Naive B cell (primary cell): ENCODE data around the gene CCDC90B. TPM values are rescaled to one million over a fixed set of nuclear protein-coding genes. Genes with fewer than 3 reads are reported as not detected.

Source experiments
- ATAC-seq, 2 donors: fragments of 150-1000 bp; cut with Tn5 transposase; 2 replicates each; pipeline ENCODE4 v1.10.0; 2021; ENCODE audit warnings: low read depth in 2 of 2, mild to moderate bottlenecking in 2 of 2, moderate library complexity in 2 of 2
- DNase-seq: peaks from one replicate; pipeline ENCODE4 v3.0.0; 2022
- H3K27ac Mint-ChIP-seq, 6 donors: one replicate each; pipeline ENCODE4 v1.8.0; 2020 to 2022; ENCODE audit warnings: mild to moderate bottlenecking in 6 of 6, mixed read lengths in 6 of 6, moderate library complexity in 5 of 6, inconsistent platforms in 2 of 6
- H3K27me3 Mint-ChIP-seq, 3 donors: one replicate each; pipeline ENCODE4 v1.8.0; 2021 to 2022; ENCODE audit warnings: mixed read lengths in 3 of 3, mild to moderate bottlenecking in 1 of 3
- H3K36me3 Mint-ChIP-seq, 2 donors: one replicate each; pipeline ENCODE4 v1.8.0; 2020 to 2022; ENCODE audit warnings: mixed read lengths in 2 of 2, inconsistent platforms in 1 of 2, mild to moderate bottlenecking in 1 of 2
- H3K4me1 Mint-ChIP-seq, 3 donors: one replicate each; pipeline ENCODE4 v1.8.0; 2020 to 2022; ENCODE audit warnings: mixed read lengths in 3 of 3, inconsistent platforms in 1 of 3, mild to moderate bottlenecking in 1 of 3, moderate library complexity in 1 of 3
- H3K4me3 Mint-ChIP-seq, 8 donors: one replicate each; pipeline ENCODE4 v1.8.0; 2020 to 2022; ENCODE audit warnings: mild to moderate bottlenecking in 8 of 8, mixed read lengths in 8 of 8, moderate library complexity in 8 of 8, inconsistent platforms in 2 of 8
- H3K9me3 Mint-ChIP-seq, 7 donors: one replicate each; pipeline ENCODE4 v1.8.0; 2020 to 2022; ENCODE audit warnings: mixed read lengths in 7 of 7, mild to moderate bottlenecking in 5 of 7, inconsistent platforms in 2 of 7, moderate library complexity in 1 of 7
- polyA plus RNA-seq, 6 donors: library from polyadenylated mRNA; unstranded; fragments of 300-500 nt; fragmentation: Illumina TruSeq; gene quantifications; one replicate each; pipeline ENCODE4 v1.2.3, GENCODE V29; 2021; ENCODE audit warnings: low read depth in 6 of 6

CCDC90B gene
- polyA plus RNA-seq, 6 donors from 2014 or later = 67.5 to 106 (median 83.5) TPM

DNA sequence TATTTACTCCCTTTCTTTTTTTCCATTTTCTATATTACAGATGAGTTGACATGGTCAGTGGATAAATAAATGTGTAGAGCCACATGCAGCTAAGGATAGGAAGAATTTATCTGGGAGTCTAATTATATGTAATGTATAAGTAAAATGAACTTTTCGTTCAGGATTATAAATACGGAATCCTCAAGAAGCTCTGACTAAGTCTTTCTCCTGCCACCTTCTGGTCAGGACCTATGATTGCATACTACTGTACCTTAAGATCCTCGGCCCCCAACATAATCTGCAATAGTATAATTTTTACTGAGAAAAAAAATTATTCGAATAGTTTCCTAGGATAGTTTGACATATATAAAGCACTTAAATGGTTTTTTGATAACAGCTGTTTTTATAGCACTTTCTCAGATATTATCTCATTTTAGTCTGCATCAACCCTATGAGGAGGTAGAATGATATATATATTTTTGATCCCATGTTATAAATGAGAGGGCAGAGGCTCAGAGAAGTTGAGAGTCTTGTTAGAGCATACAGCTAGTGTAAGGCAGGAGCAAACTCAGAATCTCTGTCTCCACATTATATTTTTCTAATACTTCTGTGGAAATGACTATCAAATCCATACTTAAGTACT lies 36.1 kb downstream of the CCDC90B start:
- H3K4me1 Mint-ChIP-seq = peaks cover 0 to 11% (median 10%) of the 10 kb centered on the region in 3 donors
- no peaks in the 10 kb centered on the region for H3K9me3 Mint-ChIP-seq
- peaks cover 0 to 3% of the 10 kb centered on the region in 2 donors for H3K36me3 Mint-ChIP-seq
- peak; percentile 63 to 68 for ATAC-seq
- H3K4me3 Mint-ChIP-seq = no peak overlapping the region
- no peak overlapping the region for H3K27ac Mint-ChIP-seq
- peak; percentile 36 for DNase-seq
- H3K27me3 Mint-ChIP-seq = no peaks in the 10 kb centered on the region

DNA sequence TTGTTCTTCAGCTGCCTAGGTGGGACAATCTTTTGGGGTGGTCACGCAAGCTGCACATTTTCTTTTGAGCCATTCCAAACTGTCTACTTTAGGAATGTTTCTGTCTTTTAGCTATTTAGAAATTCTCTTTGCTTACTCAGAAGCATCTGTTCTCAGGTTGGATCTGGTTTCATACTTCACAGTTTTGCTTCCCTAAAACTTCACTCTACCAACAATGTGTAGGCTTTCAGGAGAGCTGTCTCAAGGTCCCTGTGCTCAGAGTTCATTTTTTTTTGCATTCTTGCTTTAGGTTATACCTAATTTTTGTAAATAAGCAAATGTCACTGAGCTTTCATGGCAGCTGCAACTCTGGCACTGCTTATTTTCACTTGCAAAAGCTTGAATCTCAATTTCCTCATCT lies 36.7 kb downstream of the CCDC90B start:
- no peak overlapping the region for H3K4me3 Mint-ChIP-seq
- peaks cover 0 to 4% of the 10 kb centered on the region in 2 donors for H3K36me3 Mint-ChIP-seq
- DNase-seq (no peak), ATAC-seq (no peak)
- no peak overlapping the region for H3K27ac Mint-ChIP-seq
- peaks cover 0 to 11% (median 10%) of the 10 kb centered on the region in 3 donors for H3K4me1 Mint-ChIP-seq
- H3K9me3 Mint-ChIP-seq = no peaks in the 10 kb centered on the region
- no peaks in the 10 kb centered on the region for H3K27me3 Mint-ChIP-seq

DNA sequence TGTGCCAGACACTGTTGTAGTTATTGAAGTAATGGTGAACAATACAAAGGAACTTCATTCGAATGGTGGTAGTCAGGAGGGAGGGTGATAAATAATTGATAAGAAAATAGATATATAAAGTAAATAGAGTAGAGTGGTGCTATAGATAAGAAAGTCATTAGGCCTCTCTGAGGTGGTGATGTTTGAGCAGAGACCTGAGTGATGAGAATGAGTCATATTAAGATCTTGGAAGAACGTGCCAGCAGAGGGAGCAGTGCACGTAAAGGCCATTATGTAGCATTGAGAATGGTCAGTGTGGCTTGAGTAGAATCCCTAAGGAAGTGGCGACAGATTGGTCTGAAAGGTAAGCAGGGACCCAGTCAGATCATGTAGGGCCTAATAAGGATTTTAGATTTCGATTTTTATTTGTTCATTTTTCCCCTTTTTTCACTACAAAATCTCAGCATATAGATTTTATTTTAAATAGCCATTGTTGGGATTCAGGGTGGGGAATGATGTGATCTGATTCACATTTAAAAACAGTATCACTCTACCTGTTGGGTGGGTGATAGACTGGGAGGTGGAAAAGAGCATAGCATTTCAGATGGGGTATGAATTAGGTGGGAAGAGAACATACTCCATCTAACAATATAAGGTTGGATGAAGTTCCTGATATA lies 44.7 kb downstream of the CCDC90B start:
- ATAC-seq (no peak), DNase-seq (no peak)
- H3K4me1 Mint-ChIP-seq = no peaks in the 10 kb centered on the region
- H3K4me3 Mint-ChIP-seq = no peak overlapping the region
- peak overlapping the region in 2 of 6 donors; percentile 33 to 61 for H3K27ac Mint-ChIP-seq
- H3K9me3 Mint-ChIP-seq = peaks cover 0 to 2% (median 0%) of the 10 kb centered on the region in 7 donors
- H3K27me3 Mint-ChIP-seq = no peaks in the 10 kb centered on the region
- peaks cover 0 to 18% of the 10 kb centered on the region in 2 donors for H3K36me3 Mint-ChIP-seq

DNA sequence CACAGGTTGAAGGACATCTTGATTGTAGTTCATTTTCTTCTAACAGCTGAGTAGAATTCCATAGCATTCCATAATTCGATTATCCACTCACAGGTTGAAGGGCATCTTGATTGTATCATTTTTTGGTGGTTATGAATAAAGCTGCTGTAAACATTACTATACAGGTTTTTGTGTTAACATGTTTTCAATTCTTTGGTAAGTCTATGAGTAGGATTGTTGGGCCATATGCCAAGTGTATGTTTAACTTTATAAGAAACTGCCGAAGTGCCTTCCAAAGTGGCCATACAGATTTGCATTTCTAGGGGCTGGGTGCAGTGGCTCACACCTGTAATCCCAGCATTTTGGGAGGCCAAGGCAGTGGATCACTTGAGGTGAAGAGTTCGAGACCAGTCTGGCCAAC lies 48.1 kb downstream of the CCDC90B start:
- ATAC-seq = no peak
- no peak for DNase-seq
- peaks cover 0 to 16% of the 10 kb centered on the region in 2 donors for H3K36me3 Mint-ChIP-seq
- H3K27me3 Mint-ChIP-seq = peaks cover 0 to 13% (median 0%) of the 10 kb centered on the region in 3 donors
- H3K4me1 Mint-ChIP-seq = no peaks in the 10 kb centered on the region
- no peak overlapping the region for H3K27ac Mint-ChIP-seq
- H3K4me3 Mint-ChIP-seq = no peak overlapping the region
- H3K9me3 Mint-ChIP-seq = peaks cover 0 to 2% (median 0%) of the 10 kb centered on the region in 7 donors

DNA sequence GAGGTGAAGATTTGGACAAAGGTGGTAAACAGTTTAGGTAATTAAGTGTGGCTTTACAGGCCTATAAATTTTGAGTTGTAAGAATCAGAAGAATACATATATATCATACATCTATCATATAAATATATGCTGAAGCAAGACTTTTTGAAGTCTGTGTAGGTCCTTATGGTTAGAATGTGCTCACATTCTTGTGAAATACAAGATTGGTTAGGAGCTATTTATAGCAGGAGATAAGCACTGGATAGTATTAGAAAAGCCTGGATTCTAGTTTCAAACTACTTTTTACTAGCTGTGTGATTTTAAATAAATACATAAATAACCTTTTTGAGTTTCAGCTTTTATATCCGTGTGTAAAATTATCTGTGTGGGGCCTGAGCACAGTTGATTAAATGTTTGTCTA lies 50.3 kb downstream of the CCDC90B start:
- Mint-ChIP-seq H3K4me3 (no peak overlapping the region), H3K27me3 (peaks cover 0 to 13% (median 0%) of the 10 kb centered on the region in 3 donors), H3K27ac (peak overlapping the region in 1 of 6 donors; percentile 22), H3K9me3 (peaks cover 0 to 2% (median 0%) of the 10 kb centered on the region in 7 donors), H3K4me1 (no peaks in the 10 kb centered on the region), H3K36me3 (peaks cover 0 to 17% of the 10 kb centered on the region in 2 donors)
- no peak for ATAC-seq
- DNase-seq = no peak

DNA sequence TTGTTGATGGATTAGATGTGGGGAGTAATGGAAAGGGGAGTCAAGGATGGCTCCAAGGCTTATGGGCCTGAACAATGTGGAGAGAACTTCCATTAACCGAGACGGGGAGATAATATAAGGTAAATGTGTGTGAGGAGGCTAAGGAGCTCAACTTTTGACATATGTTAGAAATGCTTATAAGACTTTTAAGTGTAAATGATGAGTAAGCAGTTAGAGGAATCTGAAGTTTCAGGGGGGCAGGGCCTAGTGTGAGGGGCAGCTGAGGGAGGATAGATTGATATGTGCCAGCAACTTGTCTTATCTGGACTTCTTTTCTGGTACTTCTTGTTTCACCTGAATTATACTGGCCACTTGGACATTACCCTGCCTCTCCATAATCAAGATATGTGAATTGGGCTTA lies 62.7 kb downstream of the CCDC90B start:
- Mint-ChIP-seq H3K9me3 (no peaks in the 10 kb centered on the region), H3K4me1 (no peaks in the 10 kb centered on the region), H3K36me3 (no peaks in the 10 kb centered on the region), H3K27me3 (peaks cover 0 to 9% (median 0%) of the 10 kb centered on the region in 3 donors), H3K4me3 (no peak overlapping the region), H3K27ac (no peak overlapping the region)
- DNase-seq (no peak), ATAC-seq (no peak)

DNA sequence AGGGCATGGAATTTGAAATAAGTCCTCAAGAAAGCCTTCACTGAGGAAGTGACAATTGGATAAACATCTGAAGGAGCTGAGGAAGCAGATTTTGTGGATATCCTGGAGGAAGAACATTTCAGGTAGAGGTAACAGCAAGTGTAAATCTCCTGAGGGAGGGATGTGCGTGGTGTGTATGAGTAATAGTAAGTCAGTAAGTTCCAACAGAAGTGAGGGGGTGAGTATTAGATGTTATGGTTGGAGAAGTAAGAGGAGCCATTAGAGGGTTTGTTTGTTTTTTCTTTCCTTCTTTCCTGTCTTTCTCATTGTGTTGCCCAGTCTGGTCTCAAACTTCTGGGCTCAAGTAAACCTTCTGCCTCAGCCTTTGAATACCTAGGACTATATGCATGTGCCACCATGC lies 63.7 kb downstream of the CCDC90B start:
- DNase-seq = no peak
- Mint-ChIP-seq H3K36me3 (no peaks in the 10 kb centered on the region), H3K27me3 (peaks cover 0 to 9% (median 0%) of the 10 kb centered on the region in 3 donors), H3K4me3 (no peak overlapping the region), H3K9me3 (no peaks in the 10 kb centered on the region), H3K27ac (no peak overlapping the region), H3K4me1 (no peaks in the 10 kb centered on the region)
- no peak for ATAC-seq

DNA sequence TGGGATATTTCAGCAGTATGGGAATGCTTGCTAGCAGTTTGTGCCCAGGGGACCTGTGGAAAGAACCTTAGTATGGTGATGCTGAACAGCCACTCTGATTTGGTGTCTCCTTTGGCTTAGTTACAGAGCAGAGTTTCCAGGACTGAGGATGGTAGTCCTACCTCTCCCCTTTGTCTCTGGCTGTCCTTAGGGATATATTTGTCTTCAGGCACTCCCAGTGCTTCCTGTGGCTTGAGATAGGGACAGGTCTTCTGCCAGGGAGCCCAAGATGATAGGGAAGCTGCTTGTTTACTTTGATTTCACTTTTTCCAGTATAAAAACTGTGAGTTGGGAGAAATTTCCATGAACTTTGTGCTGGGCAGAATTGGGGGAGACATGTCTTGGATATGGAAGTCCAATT lies 64.5 kb downstream of the CCDC90B start:
- peaks cover 0 to 9% (median 0%) of the 10 kb centered on the region in 3 donors for H3K27me3 Mint-ChIP-seq
- H3K4me1 Mint-ChIP-seq = no peaks in the 10 kb centered on the region
- no peak for ATAC-seq
- no peaks in the 10 kb centered on the region for H3K9me3 Mint-ChIP-seq
- no peak overlapping the region for H3K4me3 Mint-ChIP-seq
- no peak overlapping the region for H3K27ac Mint-ChIP-seq
- H3K36me3 Mint-ChIP-seq = no peaks in the 10 kb centered on the region
- DNase-seq = no peak

DNA sequence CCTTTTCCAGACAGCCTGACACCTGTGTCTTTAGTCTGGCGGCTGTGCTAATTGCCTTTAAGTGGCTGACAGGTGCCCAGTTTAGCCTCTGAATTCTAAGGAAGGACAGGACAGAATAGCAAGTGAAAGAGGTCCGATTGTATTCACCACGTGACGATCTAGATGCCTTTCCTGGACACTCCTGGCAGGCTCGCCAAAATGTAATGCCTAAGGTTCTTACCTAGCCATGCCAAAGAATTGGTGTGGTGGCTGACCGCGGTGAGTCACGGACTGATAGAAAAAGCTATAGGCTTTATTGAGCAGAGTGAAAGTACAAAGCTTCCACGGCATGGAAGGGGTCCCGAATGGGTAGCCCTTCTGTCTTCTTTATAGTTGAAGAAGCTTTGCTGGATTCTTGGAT lies 65.9 kb downstream of the CCDC90B start:
- H3K36me3 Mint-ChIP-seq = no peaks in the 10 kb centered on the region

DNA sequence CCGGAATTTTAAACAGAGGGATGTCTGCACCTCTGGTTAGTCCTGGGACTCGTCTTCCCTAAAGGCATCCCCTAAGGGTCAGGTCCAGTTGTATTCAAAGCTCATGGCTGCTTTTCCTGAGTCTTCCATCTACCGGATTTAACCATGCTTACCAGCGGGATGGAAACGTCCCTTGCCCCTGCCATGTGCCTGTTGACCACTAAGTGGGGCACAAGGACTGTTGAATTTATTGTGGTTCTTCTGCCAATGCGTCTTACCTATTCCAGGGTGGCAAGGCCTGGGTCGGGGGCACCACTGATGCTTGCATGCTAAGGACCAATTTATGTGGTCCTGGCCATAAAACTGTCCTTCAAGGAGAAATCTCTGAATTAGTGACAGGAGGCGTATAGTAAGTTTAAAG lies 67.1 kb downstream of the CCDC90B start:
- Mint-ChIP-seq H3K36me3 (no peaks in the 10 kb centered on the region), H3K27me3 (peaks cover 0 to 9% (median 0%) of the 10 kb centered on the region in 3 donors), H3K4me1 (no peaks in the 10 kb centered on the region), H3K4me3 (no peak overlapping the region), H3K27ac (peak overlapping the region in 1 of 6 donors; percentile 11), H3K9me3 (no peaks in the 10 kb centered on the region)
- no peak for ATAC-seq
- no peak for DNase-seq

More for the DNA sequence above, 65.9 kb downstream of the CCDC90B start:
- no peaks in the 10 kb centered on the region for H3K4me1 Mint-ChIP-seq
- DNase-seq (no peak), ATAC-seq (no peak)
- no peak overlapping the region for H3K27ac Mint-ChIP-seq
- H3K27me3 Mint-ChIP-seq = peaks cover 0 to 9% (median 0%) of the 10 kb centered on the region in 3 donors
- H3K4me3 Mint-ChIP-seq = no peak overlapping the region
- no peaks in the 10 kb centered on the region for H3K9me3 Mint-ChIP-seq

Other genes with a start within 250 kb of the CCDC90B start
- gene RAB30, start 214.5 kb downstream of the CCDC90B start, polyA plus RNA-seq = 100 to 1,000 TPM; 108 to 156 (median 142) TPM
- gene PCF11, start 129.2 kb downstream of the CCDC90B start, polyA plus RNA-seq = 10 to 100 TPM; 14.8 to 60.0 (median 39.6) TPM
- 10 to 100 TPM in 1 of 6 donors, 1 to 10 TPM in 5; 6.1 to 12.7 (median 7.5) TPM for gene ANKRD42, start 92.7 kb downstream of the CCDC90B start, polyA plus RNA-seq